ENCODE measurements around the gene RBM46.

RBM46 gene, protein sequence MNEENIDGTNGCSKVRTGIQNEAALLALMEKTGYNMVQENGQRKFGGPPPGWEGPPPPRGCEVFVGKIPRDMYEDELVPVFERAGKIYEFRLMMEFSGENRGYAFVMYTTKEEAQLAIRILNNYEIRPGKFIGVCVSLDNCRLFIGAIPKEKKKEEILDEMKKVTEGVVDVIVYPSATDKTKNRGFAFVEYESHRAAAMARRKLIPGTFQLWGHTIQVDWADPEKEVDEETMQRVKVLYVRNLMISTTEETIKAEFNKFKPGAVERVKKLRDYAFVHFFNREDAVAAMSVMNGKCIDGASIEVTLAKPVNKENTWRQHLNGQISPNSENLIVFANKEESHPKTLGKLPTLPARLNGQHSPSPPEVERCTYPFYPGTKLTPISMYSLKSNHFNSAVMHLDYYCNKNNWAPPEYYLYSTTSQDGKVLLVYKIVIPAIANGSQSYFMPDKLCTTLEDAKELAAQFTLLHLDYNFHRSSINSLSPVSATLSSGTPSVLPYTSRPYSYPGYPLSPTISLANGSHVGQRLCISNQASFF

DNA sequence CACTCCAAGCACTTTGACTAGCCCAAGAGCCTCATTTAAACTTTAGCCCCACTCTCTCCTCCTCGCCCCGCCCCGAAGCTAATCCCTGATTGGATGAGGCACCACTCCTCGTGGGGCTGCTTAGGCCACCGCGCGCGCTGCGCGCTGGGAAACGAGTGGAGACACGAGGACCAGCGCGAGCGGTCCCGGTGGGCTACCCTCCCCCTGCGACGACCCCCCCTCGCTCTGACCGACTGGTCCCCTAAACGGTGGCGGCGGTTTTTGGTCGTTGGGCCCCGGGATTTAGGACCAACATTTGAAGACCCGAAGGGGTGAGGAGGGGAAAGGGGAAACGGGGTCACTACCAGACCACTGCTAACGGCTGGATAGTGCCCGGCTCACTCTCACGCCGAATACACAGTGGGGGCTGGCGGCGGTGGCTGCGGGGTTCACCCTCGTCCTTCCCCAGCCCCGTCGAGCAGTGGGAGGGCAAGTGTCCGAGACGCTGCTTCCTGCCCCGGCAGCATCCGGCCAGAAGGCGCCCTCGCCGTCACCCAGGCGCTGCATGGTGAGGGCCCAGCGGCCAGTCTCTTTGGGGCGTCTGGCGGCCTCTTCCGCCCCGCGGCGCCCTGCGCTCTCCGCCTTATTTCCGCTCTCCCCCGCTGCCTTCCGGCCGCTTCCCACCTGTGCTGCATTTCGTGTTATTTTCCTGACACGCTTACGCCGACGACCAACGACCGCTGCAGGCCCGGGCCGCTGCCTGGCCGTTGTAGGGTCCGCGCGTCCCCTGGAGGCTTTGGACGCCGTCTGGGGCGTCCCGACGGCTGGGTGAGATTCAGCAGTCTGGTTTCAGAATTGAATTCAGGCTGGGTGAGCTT, at the start of gene RBM46:
Gene RBM46, plus strand, starts transcription at position 147 of the 857 bp plus-strand sequence. CDS start 15,481 bp downstream, outside the sequence.
- no peak for DNase-seq (ENCODE audit: low spot score)

GRCh38 chr4:154731756-154732155, 49.3 kb upstream of the RBM46 start:
- no peak for DNase-seq (ENCODE audit: low spot score)

- no peak for DNase-seq (ENCODE audit: low spot score)
Observed at GRCh38 chr4:154732669-154733068, 48.4 kb upstream of the RBM46 start.

DNA sequence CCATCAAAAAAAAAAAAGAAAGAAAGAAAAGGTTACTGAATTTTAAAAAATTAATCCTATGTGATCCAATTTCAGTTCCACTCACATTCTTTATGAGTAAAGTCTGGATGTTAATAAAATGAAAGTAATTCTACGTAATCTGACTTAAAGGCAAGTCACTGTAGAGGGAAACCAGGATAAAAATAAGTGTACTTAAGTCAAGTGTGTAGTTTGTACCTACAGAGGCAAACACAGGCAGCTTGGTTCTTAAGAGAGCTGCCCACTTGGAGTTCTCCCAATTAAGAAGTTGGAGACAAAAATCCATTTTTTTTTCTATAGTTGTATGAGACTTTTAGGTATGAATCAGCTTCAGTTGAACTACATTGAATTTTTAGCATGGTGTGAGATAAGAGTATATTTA, 44.3 kb upstream of the RBM46 start:
- DNase-seq (ENCODE audit: low spot score), result no peak

- DNase-seq (ENCODE audit: low spot score), result no peak
Observed at GRCh38 chr4:154738426-154738825, 42.6 kb upstream of the RBM46 start.

DNA sequence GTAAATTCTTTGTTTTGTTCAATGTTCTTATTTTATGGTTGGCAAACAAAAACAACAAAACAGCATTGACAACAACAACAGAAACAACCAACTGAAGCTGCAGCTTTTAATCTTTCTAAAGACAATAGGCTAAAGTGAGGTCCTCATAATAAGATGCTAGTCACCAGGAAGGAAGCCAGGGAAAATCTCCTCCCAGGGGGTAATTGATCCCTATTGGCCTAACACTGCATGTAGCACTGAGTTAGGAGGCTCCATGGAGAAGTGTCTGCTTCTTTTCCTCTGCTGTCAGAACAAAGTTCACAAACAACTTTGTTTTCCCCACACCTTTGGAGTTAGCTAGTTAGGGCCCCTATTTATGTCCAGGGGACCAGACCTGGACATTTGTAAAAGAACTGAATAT, 42.0 kb upstream of the RBM46 start:
- no peak for DNase-seq (ENCODE audit: low spot score)

GRCh38 chr4:154740462-154740861, 40.6 kb upstream of the RBM46 start:
- DNase-seq (ENCODE audit: low spot score), result peak; percentile 54

GRCh38 chr4:154741131-154741665, 39.9 kb upstream of the RBM46 start:
- DNase-seq (ENCODE audit: low spot score), result no peak

GRCh38 chr4:154741922-154742850, 38.9 kb upstream of the RBM46 start:
- DNase-seq (ENCODE audit: low spot score), result peak; percentile 70

DNA sequence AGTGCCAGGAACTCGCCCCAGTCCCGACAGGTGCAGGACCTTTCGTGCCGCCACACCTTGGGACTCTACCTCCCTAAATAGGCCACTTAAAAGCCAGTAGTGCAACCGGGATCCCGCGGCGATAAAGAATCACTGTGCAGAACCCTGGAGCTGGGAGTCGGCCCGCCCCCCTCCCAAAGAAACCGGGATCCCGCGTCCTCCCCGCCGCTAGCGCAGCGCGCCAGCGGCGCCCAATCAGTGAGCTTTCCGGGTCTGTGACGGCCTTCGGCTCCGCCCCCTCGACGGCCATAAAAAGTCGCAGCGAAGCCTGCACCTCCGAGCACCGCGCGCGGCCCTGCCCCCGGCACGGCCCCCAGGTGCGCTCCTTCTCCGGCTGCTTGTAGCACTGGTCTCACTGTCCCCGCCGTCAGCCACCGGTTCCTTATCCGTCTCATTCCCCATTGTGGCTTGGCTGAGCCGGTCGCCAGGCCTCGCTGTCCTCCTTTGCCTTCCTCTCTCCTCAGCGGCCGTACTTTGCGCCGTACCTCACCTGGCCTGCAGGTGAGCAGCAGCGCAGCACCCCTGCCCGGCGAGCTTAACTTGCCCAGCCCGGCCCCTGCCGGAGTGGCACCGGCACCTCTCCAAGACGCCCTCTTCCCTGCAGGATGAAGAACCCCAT, 37.3 kb upstream of the RBM46 start, which contains the start of gene LRAT:
Gene LRAT, plus strand, starts transcription at position 318 of the 658 bp plus-strand sequence. Its CDS starts 327 bp downstream, at position 645.
- peak; percentile 82 for DNase-seq (ENCODE audit: low spot score)

DNA sequence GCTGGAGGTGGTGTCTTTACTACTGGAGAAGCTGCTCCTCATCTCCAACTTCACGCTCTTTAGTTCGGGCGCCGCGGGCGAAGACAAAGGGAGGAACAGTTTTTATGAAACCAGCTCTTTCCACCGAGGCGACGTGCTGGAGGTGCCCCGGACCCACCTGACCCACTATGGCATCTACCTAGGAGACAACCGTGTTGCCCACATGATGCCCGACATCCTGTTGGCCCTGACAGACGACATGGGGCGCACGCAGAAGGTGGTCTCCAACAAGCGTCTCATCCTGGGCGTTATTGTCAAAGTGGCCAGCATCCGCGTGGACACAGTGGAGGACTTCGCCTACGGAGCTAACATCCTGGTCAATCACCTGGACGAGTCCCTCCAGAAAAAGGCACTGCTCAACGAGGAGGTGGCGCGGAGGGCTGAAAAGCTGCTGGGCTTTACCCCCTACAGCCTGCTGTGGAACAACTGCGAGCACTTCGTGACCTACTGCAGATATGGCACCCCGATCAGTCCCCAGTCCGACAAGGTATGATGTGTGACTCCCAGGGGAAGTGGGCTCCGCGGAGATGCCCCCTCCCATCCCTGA, 36.6 kb upstream of the RBM46 start:
- DNase-seq (ENCODE audit: low spot score), result no peak

DNA sequence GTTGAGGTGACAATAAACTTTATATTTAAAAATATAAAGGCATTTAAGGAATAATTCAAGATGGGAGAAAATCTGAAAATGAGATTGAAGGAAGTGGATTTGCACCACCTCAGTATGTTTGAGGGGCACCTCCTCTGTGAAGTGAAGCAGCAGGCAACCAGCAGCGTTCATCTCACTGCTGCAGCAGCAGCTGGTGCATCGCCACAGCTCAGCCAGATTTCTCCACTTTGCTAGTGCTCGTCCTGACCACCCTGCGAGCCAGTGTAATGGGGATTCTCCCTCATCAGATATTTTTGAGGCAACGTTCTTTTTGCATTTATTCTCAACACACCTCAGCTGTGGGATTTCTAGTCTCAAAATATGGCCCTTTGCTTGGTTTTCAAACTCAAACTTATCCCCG, 23.4 kb upstream of the RBM46 start:
- DNase-seq (ENCODE audit: low spot score), result no peak

GRCh38 chr4:154760895-154761294, 20.2 kb upstream of the RBM46 start:
- no peak for DNase-seq (ENCODE audit: low spot score)

DNA sequence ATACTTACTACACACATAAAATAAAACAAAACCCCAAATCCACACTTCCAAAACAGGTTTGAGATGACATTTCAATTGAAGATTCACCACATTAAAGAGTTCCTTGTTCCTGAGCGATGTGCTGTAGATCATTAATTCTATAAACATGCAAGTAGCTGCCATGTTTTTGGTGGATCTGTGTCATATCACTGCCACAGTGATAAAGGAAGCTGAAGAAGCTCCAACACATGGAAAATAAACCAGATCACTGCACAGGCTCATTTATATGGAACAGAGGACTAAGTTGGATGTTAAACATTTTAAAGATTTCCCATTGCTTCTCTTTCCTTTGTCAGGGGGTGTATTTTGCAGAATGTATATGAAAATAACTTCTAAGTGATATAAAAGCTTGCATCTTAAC, 2.8 kb upstream of the RBM46 start:
- no peak for DNase-seq (ENCODE audit: low spot score)

GRCh38 chr4:154779362-154779947, 1.6 kb upstream of the RBM46 start:
- DNase-seq (ENCODE audit: low spot score), result no peak

GRCh38 chr4:154781983-154782293, 866 bp downstream of the RBM46 start:
- no peak for DNase-seq (ENCODE audit: low spot score)

DNA sequence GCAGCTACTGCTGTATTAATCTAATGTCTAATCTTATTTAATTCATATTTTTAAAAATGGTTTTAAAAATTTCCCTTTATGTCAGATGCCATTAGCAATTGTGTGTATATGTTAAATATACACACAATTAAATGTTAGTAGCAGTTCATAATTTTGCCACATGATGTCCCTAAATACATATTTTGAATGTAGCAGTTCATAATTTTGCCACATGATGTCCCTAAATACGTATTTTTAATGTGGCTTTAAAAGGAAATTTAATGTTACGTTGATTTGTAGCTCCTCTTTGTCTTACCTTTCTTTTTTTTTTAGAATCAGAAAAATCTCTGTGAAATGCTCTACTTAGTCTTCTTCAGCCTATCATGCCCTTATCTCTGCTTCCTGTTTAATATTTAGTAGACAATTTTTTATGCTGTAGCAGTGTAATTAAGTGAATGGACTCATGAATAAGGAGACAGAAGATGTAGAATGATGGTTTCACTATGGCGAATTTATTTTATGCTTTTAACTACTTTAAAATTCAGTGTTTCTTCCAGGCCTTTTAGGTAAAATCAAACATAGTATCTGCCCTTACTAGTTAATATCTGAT, 26.1 kb downstream of the RBM46 start:
- DNase-seq (ENCODE audit: low spot score), result no peak

DNA sequence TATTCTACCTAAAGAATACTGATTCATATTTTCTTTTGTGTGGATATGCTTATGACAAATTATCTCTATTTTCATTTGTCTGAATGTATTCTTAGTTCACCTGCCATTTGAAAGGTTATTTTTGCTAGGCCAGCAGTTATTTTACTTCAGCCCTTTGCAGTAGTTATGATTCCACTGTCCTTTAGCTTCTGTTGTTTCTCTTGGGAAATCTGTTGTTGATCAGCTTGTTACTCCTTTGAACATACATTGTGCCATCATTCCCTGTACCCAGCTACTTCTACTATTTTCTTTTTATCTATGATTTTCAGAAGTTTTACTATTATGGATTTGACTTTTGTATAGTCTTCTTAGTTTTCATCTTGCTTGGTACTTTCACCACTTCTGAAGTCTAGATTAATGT, 37.2 kb downstream of the RBM46 start:
- no peak for DNase-seq (ENCODE audit: low spot score)

GRCh38 chr4:154822775-154823174, 41.7 kb downstream of the RBM46 start:
- DNase-seq (ENCODE audit: low spot score), result no peak

GRCh38 chr4:154836030-154836429, 55.0 kb downstream of the RBM46 start:
- DNase-seq (ENCODE audit: low spot score), result no peak

All from ecto neural progenitor cell (in vitro differentiated cells).